ENCODE measurements around the gene SRRM1. TPM values are rescaled to one million over a fixed set of nuclear protein-coding genes. Genes with fewer than 3 reads are reported as not detected.
"Not testable (repeated sequence)": the region's sequence is repeated elsewhere in the genome, so short reads cannot be mapped to it uniquely, and the experiment has no call there.

The SRRM1 gene
- polyA plus RNA-seq, 1 experiment, result 50.4 TPM

DNA sequence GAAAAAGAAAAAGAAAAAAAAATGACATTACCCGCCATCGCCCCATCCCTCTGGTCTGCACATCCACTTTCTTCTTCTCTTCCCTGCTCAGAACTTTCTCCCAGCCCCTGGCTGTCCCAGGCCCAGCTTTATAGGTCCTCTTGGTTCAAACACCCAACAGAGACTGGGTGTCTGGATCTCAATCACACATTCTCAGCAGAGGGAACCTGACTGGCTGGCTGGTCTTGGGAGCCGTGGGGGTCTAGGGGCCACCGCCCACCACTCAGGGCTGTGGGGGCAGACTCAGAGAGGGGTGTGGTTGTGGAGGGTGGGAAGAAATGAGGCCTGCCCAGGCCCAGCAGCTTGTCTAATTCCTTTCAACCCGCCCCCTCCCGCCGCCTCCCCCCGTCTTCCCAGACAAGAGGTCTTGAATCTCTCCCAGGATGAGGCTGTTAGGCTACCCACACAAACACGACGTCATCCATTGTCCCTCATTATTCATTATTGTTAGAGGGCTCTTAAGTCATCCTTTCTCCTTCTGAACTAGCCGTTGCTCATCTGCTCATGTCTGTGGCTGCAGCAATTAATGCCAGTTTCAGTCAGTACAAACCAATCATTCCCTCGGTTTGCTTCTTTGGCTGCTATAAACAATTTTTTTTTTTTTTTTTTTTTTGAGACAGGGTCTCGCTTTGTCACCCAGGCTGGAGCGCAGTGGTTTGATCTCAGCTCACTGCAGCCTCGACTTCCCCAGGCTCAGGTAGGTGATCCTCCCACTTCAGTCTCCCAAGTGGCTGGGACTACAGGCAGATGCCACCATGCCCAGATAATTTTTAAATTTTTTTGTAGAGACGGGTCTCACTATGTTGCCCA is 61.5 kb downstream of the SRRM1 start:
- TF ChIP-seq, protein P1, sequence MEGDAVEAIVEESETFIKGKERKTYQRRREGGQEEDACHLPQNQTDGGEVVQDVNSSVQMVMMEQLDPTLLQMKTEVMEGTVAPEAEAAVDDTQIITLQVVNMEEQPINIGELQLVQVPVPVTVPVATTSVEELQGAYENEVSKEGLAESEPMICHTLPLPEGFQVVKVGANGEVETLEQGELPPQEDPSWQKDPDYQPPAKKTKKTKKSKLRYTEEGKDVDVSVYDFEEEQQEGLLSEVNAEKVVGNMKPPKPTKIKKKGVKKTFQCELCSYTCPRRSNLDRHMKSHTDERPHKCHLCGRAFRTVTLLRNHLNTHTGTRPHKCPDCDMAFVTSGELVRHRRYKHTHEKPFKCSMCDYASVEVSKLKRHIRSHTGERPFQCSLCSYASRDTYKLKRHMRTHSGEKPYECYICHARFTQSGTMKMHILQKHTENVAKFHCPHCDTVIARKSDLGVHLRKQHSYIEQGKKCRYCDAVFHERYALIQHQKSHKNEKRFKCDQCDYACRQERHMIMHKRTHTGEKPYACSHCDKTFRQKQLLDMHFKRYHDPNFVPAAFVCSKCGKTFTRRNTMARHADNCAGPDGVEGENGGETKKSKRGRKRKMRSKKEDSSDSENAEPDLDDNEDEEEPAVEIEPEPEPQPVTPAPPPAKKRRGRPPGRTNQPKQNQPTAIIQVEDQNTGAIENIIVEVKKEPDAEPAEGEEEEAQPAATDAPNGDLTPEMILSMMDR (IDR thresholded peaks at IDR 0.05; ENCODE audit: insufficient read depth, low read depth, low read length), result no peak
- Histone ChIP-seq H3K4me3 (ENCODE audit: low read depth, low read length) (no peak overlapping the region), H3K27me3 (ENCODE audit: control insufficient read depth, insufficient read depth, low read length) (no peaks in the 10 kb centered on the region), H3K36me3 (ENCODE audit: control insufficient read depth, insufficient read depth, low read length) (no peaks in the 10 kb centered on the region)
- ChIA-PET CTCF (interaction anchor here (1.4 kb wide), 1 partner anchor 14 kb away, joined by 4 read pairs; no protein-coding TSS in a partner anchor), POLR2A (no interaction called here)
- no peak for DNase-seq (ENCODE audit: low read depth)

DNA sequence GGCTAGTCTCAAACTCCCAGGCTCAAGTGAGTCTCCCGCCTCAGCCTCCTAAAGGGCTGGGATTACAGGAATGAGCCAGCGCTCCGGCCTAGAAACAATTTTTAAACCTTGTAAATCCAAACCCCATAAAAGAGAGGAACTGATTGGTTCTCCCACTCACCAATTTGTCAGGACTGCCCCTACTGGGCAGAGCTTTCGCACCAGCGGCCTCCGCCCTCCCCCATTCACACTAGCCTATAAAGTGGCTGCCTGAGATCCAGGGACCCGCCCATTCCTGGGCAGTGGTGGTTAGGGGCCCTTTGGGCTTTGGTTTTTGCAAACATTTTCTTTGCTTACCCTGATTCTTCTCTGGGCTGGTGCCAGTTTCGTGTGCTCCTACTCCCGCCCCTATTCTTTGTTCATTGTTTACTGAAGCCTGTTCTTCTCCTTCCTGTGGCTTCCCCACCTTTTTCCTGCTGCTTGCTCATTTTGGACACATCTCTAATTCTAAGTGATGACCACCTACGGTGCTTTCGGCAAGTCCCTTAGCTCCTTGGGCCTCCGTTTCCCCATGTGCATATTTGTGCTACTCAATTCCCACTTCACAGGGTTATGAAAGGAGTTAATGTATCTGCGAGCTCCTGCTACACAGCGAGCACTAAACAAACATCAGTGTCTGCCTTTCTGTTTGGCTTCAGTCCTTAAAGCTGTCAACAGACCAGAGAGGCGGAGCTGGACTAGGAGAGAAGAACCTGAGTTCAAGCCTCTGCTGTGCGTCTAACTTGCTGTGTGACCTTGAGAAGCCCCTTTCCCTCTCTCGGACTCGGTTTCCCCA is 62.4 kb downstream of the SRRM1 start:
- no peak for DNase-seq (ENCODE audit: low read depth)
- POLR2A ChIA-PET, result no interaction called here
- TF ChIP-seq, protein P1 (IDR thresholded peaks at IDR 0.05; ENCODE audit: insufficient read depth, low read depth, low read length), result no peak
- no peaks in the 10 kb centered on the region for H3K27me3 ChIP-seq (ENCODE audit: control insufficient read depth, insufficient read depth, low read length)
- CTCF ChIA-PET, result interaction anchor here (1.4 to 1.5 kb wide), 2 partner anchors 15 to 17 kb away, joined by 4 to 5 read pairs; no protein-coding TSS in a partner anchor
- no peak overlapping the region for H3K4me3 ChIP-seq (ENCODE audit: low read depth, low read length)
- no peaks in the 10 kb centered on the region for H3K36me3 ChIP-seq (ENCODE audit: control insufficient read depth, insufficient read depth, low read length)

GRCh38 chr1:24706074-24706389 is 62.9 kb downstream of the SRRM1 start:
- H3K36me3 ChIP-seq (ENCODE audit: control insufficient read depth, insufficient read depth, low read length); H3K27me3 ChIP-seq (ENCODE audit: control insufficient read depth, insufficient read depth, low read length); POLR2A ChIA-PET; H3K4me3 ChIP-seq (ENCODE audit: low read depth, low read length); DNase-seq (ENCODE audit: low read depth): not testable (repeated sequence)
- CTCF ChIA-PET, result interaction anchor here (1.5 kb wide), 1 partner anchor 18 kb away, joined by 5 read pairs; no protein-coding TSS in a partner anchor

DNA sequence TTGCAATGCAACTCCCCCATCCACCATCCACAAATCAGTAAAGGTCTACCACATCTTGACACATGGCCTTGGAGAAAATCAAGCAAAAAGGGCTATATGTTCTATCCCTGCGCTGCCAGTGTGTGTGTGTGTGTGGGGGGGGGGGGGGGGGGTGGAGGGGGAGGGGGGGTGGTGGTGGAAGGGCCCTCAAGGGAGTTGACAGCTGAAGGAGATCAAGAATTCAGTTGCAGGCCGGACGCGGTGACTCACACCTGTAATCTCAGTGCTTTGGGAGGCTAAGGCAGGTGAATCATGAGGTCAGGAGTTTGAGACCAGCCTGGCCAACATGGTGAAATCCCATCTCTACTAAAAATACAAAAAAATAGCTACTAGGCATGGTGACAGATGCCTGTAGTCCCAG is 64.6 kb downstream of the SRRM1 start:
- ChIA-PET CTCF (interaction anchor here (0.6 to 0.9 kb wide), 2 partner anchors 19 to 1174 kb away, joined by 3 to 4 read pairs; no protein-coding TSS in a partner anchor), POLR2A (no interaction called here)
- no peak overlapping the region for H3K4me3 ChIP-seq (ENCODE audit: low read depth, low read length)
- DNase-seq (ENCODE audit: low read depth), result no peak
- H3K36me3 ChIP-seq (ENCODE audit: control insufficient read depth, insufficient read depth, low read length), result no peaks in the 10 kb centered on the region
- TF ChIP-seq, protein P1 (IDR thresholded peaks at IDR 0.05; ENCODE audit: insufficient read depth, low read depth, low read length), result no peak
- H3K27me3 ChIP-seq (ENCODE audit: control insufficient read depth, insufficient read depth, low read length), result no peaks in the 10 kb centered on the region

- Histone ChIP-seq H3K27me3 (ENCODE audit: control insufficient read depth, insufficient read depth, low read length) (no peaks in the 10 kb centered on the region), H3K4me3 (ENCODE audit: low read depth, low read length) (no peak overlapping the region), H3K36me3 (ENCODE audit: control insufficient read depth, insufficient read depth, low read length) (no peaks in the 10 kb centered on the region)
- DNase-seq (ENCODE audit: low read depth), result no peak
- ChIA-PET POLR2A (no interaction called here), CTCF (interaction anchor here (4.1 kb wide), 1 partner anchor 20 kb away, joined by 12 read pairs; no protein-coding TSS in a partner anchor)
- TF ChIP-seq, protein P1 (IDR thresholded peaks at IDR 0.05; ENCODE audit: insufficient read depth, low read depth, low read length), result no peak
These were observed 65.8 kb downstream of the SRRM1 start for GRCh38 chr1:24708938-24709337.

Data from BJ (cell line).